K562 (cell line): Measurements from ENCODE around the gene PARD3B. TPM values are rescaled to one million over a fixed set of nuclear protein-coding genes. Genes with fewer than 3 reads are reported as not detected.

Experiments used
- CCAR2 ChIP-seq: fragments of 200-400 bp; formaldehyde crosslinking; IDR thresholded peaks from 2 replicates; pipeline ENCODE4 v1.6.1; 2017; ENCODE audit warnings: mild to moderate bottlenecking, low read depth, low read length
- CREB3 ChIP-seq: fragments of 450-650 bp; conservative IDR thresholded peaks from 2 replicates; pipeline ENCODE4 v1.6.1; 2016; ENCODE audit warnings: missing genetic modification characterization, low read depth, mild to moderate bottlenecking, missing compliant biosample characterization, moderate library complexity
- CREB5 ChIP-seq: fragments of 250-450 bp; sonication (Bioruptor Pico); IDR thresholded peaks from 2 replicates; pipeline ENCODE4 v1.5.0; 2020; ENCODE audit warnings: mild to moderate bottlenecking
- CXXC5 ChIP-seq: fragments of 250-450 bp; sonication (Bioruptor Pico); IDR thresholded peaks from 2 replicates; pipeline ENCODE4 v1.8.0; 2022; ENCODE audit warnings: inconsistent platforms, mild to moderate bottlenecking, moderate library complexity
- FOXK2 ChIP-seq, 2 experiments: fragments of 450-650 bp; IDR thresholded peaks in 1 of 2; conservative IDR thresholded peaks in 1 of 2; 2 replicates each; pipeline ENCODE4 v1.6.1; 2016; ENCODE audit warnings: low read depth in 2 of 2, mild to moderate bottlenecking in 1 of 2
- GTF2B ChIP-seq: IDR thresholded peaks from 2 replicates; pipeline ENCODE4 v1.6.1; 2011; ENCODE audit not compliant: insufficient read length; ENCODE audit errors: extremely low read depth
- MAFF ChIP-seq: IDR thresholded peaks from 2 replicates; pipeline ENCODE4 v1.6.1; 2012; ENCODE audit warnings: low read length, improper control_type of control experiment
- PTTG1 ChIP-seq: fragments of 450-650 bp; IDR thresholded peaks from 2 replicates; pipeline ENCODE4 v1.6.1; 2016; ENCODE audit warnings: low read depth, mild to moderate bottlenecking, missing genetic modification characterization, missing compliant biosample characterization
- PURB ChIP-seq: sonication (generic); formaldehyde crosslinking; IDR thresholded peaks from 2 replicates; pipeline ENCODE4 v1.9.0; 2021; ENCODE audit warnings: low read depth, mild to moderate bottlenecking, missing genetic modification reagents
- ZFX ChIP-seq: sonication (generic); formaldehyde crosslinking; IDR thresholded peaks from 2 replicates; pipeline ENCODE4 v1.8.0; 2022; ENCODE audit warnings: mild to moderate bottlenecking, missing genetic modification reagents, moderate library complexity
- ZNF146 ChIP-seq: IDR thresholded peaks from one replicate; pipeline ENCODE4 v1.6.1; 2018; ENCODE audit warnings: missing compliant biosample characterization; ENCODE audit not compliant: unreplicated experiment
- ZNF395 ChIP-seq: fragments of 200-800 bp; sonication (Bioruptor generic); IDR thresholded peaks from 2 replicates; pipeline ENCODE4 v1.6.1; 2017; ENCODE audit warnings: missing genetic modification characterization, missing compliant biosample characterization
- ZNF41 ChIP-seq: fragments of 250-450 bp; sonication (Bioruptor Pico); conservative IDR thresholded peaks from 2 replicates; pipeline ENCODE4 v1.4.0; 2020; ENCODE audit warnings: mild to moderate bottlenecking
- polyA plus RNA-seq, 8 experiments: library from polyadenylated mRNA; depleted of rRNA in 4 of 8; stranded (reverse) in 5 of 8; unstranded in 3 of 8; fragments of >200 nt; fragmentation: Nextera tagmentation in 2 of 8; fragmentation: Illumina TruSeq in 1 of 8; extraction: Ambion mirVana in 2 of 8; extraction: Trizol in 1 of 8; gene quantifications; 2 replicates each; pipeline versions ENCODE4 v1.2.1 to v1.2.3, GENCODE V29; 2011 to 2014; ENCODE audit warnings: inconsistent platforms in 1 of 8, missing spikeins in 1 of 8
- total RNA-seq, 7 experiments: library from RNA; depleted of rRNA in 6 of 7; stranded (reverse); fragments of >200 nt in 6 of 7; fragmentation: Illumina TruSeq in 2 of 7; extraction: Trizol in 2 of 7; gene quantifications; 2 replicates each; pipeline versions ENCODE4 v1.2.1 to v1.2.3, GENCODE V29; 2011 to 2021; ENCODE audit warnings: low replicate concordance in 1 of 7
- TF ChIP-seq, protein P1 (sequence below): fragments of 200-800 bp; sonication (Bioruptor generic); IDR thresholded peaks from 2 replicates; pipeline ENCODE4 v1.6.1; 2016; ENCODE audit warnings: missing genetic modification characterization, missing compliant biosample characterization
- TF ChIP-seq, protein P2 (sequence below): sonication (generic); formaldehyde crosslinking; IDR thresholded peaks from 2 replicates; pipeline ENCODE4 v1.8.1; 2023; ENCODE audit warnings: mild to moderate bottlenecking, missing genetic modification reagents, moderate library complexity

Gene PARD3B
- total and polyA plus RNA-seq, 9 of the 15 experiments (the other 6 are each of a cell fraction or from before 2014, with no cell fraction given), result 0.15 to 3.0 (median 1.1) TPM

DNA sequence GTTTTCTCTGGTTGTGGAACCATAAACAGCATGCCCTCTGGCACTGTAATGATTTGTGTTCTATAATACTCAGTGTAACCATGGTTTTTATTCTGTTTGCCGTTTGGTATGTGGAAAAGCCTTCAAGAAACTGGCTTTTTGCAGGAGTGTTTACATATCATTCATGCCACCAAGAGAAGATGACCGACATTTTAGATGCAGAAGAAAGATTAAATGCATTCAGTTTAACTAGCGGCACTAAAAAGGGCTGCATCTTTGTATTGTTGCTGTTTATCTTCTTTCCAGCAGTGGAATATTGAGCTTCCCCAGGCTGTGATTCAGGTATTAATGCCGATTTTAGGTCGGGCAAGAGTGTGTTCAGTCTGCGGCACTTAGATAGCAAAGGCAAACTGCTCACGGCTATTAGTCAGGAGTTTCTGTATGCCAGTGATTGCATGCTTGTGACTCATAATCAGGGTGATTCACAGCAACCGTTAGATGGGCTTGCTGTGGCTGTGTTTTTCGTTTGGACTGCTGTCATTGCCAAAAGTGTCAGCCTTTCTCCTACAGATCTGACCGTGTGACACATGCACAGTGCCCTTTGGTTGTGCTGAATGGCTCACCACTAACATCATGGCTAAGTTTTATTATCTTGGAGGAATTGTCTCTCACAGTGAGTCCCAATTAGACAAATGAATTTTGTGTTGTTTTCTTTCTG is 479.7 kb downstream of the PARD3B start (continued):
- TF ChIP-seq, protein P1, sequence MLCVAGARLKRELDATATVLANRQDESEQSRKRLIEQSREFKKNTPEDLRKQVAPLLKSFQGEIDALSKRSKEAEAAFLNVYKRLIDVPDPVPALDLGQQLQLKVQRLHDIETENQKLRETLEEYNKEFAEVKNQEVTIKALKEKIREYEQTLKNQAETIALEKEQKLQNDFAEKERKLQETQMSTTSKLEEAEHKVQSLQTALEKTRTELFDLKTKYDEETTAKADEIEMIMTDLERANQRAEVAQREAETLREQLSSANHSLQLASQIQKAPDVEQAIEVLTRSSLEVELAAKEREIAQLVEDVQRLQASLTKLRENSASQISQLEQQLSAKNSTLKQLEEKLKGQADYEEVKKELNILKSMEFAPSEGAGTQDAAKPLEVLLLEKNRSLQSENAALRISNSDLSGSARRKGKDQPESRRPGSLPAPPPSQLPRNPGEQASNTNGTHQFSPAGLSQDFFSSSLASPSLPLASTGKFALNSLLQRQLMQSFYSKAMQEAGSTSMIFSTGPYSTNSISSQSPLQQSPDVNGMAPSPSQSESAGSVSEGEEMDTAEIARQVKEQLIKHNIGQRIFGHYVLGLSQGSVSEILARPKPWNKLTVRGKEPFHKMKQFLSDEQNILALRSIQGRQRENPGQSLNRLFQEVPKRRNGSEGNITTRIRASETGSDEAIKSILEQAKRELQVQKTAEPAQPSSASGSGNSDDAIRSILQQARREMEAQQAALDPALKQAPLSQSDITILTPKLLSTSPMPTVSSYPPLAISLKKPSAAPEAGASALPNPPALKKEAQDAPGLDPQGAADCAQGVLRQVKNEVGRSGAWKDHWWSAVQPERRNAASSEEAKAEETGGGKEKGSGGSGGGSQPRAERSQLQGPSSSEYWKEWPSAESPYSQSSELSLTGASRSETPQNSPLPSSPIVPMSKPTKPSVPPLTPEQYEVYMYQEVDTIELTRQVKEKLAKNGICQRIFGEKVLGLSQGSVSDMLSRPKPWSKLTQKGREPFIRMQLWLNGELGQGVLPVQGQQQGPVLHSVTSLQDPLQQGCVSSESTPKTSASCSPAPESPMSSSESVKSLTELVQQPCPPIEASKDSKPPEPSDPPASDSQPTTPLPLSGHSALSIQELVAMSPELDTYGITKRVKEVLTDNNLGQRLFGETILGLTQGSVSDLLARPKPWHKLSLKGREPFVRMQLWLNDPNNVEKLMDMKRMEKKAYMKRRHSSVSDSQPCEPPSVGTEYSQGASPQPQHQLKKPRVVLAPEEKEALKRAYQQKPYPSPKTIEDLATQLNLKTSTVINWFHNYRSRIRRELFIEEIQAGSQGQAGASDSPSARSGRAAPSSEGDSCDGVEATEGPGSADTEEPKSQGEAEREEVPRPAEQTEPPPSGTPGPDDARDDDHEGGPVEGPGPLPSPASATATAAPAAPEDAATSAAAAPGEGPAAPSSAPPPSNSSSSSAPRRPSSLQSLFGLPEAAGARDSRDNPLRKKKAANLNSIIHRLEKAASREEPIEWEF, result 0 out of 2 replicates have a peak, but pooled peaks have one; percentile 59
- TF ChIP-seq ZFX (CRISPR knock-in tag) (no peak), GTF2B (no peak), ZNF146 (no peak), CXXC5 (peak; percentile 63), PTTG1 (no peak), FOXK2 (conservative IDR thresholded peaks at IDR 0.05 in 1 of 2, IDR thresholded peaks at IDR 0.05 in 1 of 2; ENCODE audit: low read depth in 2 of 2) (peak in 1 of 2 experiments; percentile 56; a peak in 3 of 4 replicates), CCAR2 (no peak), PURB (CRISPR knock-in tag) (no peak), ZNF395 (CRISPR knock-in tag) (peak; percentile 94), CREB3 (no peak), CREB5 (CRISPR knock-in tag) (no peak), MAFF (no peak), ZNF41 (CRISPR knock-in tag) (no peak)
- TF ChIP-seq, protein P2, sequence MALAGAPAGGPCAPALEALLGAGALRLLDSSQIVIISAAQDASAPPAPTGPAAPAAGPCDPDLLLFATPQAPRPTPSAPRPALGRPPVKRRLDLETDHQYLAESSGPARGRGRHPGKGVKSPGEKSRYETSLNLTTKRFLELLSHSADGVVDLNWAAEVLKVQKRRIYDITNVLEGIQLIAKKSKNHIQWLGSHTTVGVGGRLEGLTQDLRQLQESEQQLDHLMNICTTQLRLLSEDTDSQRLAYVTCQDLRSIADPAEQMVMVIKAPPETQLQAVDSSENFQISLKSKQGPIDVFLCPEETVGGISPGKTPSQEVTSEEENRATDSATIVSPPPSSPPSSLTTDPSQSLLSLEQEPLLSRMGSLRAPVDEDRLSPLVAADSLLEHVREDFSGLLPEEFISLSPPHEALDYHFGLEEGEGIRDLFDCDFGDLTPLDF (CRISPR knock-in tag), result no peak
